GM12874 (cell line): ENCODE measurements around the gene ATF7.
A peak's percentile ranks its signal among the peaks of the same experiment; 100 is the strongest.

Source experiments
- TF ChIP-seq, protein P1 (sequence below): IDR thresholded peaks from 2 replicates; pipeline ENCODE4 v1.5.1; 2011; ENCODE audit warnings: low read depth, mild to moderate bottlenecking, control low read depth, low read length, moderate library complexity; ENCODE audit not compliant: insufficient read depth

The ATF7 gene

DNA sequence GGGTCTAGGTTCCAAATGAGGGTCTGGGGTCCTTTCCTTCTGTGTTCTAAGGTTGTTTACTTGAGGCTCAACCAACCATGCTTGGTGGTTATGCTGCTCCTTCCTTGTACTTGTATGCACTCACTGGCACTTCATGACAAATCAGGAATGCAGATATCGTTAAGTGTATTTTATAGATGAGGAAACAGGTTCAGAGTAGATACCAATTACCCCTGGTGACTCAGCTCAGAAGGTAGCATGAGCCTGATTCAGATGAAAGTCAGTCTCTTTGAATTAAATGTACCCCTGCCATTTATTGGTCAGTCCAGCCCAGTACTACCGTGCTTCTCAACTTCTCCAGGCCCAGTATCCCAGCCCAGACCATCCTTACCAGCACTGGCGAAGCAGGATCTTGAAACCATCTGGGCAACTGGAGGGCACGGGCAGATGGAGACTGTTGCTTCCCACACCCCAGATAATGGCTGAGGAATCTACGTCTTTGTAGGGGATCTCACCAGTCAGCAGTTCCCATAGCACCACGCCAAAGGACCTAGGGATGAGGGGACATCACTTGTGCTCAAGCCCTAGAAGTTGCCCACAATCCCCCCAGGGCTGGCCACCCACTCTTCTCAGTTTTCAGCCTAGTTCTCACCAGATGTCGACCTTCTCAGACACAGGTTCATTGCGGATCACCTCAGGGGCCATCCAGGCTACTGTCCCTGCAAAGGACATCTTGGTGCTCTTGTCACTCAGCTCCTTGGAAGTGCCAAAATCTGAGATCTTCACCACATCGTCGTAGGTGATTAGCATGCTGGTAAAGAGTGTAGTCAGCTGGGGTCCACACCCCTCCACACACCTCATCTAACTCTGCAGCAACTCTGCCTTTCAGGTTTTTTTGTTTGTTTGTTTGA is 141.3 kb downstream of the ATF7 start:
- TF ChIP-seq, protein P1, sequence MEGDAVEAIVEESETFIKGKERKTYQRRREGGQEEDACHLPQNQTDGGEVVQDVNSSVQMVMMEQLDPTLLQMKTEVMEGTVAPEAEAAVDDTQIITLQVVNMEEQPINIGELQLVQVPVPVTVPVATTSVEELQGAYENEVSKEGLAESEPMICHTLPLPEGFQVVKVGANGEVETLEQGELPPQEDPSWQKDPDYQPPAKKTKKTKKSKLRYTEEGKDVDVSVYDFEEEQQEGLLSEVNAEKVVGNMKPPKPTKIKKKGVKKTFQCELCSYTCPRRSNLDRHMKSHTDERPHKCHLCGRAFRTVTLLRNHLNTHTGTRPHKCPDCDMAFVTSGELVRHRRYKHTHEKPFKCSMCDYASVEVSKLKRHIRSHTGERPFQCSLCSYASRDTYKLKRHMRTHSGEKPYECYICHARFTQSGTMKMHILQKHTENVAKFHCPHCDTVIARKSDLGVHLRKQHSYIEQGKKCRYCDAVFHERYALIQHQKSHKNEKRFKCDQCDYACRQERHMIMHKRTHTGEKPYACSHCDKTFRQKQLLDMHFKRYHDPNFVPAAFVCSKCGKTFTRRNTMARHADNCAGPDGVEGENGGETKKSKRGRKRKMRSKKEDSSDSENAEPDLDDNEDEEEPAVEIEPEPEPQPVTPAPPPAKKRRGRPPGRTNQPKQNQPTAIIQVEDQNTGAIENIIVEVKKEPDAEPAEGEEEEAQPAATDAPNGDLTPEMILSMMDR = no peak

DNA sequence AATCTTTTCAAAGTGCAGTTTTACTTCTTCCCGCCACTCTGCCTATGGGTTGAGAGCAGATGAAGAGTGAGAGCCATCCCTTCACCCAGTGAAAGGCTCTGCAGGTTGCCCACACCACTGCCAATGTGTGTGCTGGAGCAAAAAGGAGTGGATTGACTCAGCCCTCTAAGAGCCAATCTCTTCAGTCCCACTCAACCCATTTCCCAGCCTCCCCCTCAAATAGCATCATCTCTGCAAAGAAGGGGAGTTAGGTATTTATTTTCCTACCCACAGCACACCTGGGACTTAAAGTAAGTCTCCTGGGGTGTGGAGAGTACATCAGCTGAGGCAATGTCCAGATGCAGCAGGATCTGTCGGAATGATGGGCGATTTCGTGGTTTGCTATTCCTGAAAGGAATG is 142.2 kb downstream of the ATF7 start:
- TF ChIP-seq, protein P1 = no peak

DNA sequence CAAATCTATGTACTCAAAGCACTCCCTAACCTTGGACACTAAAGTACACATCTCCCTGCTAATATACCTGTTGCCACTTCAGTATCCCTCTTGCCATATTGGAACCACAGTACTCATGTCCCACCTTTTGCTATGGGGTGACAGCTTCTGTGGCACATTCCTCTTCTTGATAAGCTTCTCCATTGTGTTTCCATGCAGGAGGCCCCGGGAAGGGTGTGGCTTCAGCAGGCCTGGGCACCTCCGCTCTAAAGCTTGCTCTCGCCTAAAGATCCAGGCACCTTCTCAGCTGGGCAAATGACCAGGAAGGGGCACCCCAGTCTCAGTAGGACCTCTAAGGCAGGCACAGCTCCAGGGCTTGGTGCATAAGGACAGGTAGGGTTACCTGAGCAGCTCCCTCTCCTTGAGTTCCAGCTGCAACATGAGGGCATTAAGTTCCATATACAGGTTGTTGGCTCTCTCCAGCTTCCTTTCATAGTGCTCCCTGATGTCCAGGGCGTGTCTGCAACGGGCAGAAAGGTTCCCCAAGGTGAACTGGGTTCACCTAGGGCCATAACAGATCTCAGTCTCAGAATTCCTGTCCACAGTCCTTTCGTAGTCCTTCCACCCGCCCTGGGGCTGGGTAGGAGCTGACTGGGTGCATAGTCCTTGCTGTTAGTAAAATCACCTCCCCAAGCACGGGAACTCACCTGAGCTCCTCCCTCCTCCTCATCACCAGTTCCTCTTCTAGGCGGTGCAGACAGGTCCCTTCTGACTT is 142.8 kb downstream of the ATF7 start:
- TF ChIP-seq, protein P1 = no peak

DNA sequence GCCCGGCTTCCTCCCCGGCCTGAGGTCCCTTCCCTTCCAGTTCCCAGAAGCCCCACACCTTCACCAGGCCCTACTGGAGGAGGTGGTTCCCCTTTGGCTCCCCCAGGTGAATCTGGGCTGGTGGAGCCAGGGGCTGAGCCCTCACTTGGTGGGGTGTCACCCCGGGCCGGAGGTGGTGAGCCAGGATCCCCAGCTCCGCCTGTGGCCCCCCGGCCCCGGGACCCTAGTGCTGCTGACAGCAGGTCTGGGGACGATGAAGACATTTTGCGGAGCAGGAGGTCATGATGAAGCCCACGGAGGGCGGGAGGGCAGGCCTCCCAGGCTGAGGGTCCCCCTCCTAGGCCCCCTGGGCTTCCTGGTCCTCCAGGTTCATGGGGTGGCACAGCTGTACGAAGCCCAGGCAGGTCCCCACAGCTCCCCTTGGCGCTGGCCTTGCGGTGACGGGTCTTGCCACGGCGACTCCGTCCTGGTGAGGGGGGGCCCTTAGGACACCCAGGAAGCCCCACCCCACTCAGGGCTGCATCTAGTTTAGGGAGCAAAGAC is 143.5 kb downstream of the ATF7 start:
- TF ChIP-seq, protein P1 = no peak

DNA sequence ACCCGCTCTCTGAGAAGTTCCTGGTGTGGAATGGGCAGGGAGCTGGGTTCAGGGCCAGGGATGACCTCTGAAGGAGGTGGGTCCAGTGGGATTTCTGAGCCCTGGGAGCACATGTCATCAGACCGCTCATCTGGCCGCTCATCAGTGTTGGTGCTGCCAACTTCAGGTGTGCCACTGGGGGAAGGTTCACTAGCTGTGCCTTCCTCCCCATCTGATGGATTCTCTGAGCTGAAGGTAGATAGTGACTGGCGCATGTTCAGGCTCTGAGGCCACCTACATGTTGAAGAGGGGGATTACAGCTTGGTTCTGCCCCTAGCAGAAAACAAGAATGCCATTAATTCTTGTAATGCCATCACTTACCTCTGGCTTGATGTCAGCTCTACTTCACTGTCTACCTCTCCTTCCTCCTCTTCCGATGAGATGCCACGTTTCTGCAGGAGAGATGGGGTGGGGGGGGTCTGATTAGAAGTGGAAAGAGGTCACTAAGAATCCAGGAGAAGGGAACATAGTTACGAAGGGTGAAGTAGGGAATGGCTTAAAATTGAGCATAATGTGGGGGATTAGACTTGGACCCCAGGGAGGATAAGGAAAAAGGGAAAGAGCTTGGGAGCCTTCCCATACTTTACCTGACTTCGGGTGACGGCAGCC is 144.1 kb downstream of the ATF7 start:
- TF ChIP-seq, protein P1 = peak; percentile 15; the same call in 1 of the 2 replicates

DNA sequence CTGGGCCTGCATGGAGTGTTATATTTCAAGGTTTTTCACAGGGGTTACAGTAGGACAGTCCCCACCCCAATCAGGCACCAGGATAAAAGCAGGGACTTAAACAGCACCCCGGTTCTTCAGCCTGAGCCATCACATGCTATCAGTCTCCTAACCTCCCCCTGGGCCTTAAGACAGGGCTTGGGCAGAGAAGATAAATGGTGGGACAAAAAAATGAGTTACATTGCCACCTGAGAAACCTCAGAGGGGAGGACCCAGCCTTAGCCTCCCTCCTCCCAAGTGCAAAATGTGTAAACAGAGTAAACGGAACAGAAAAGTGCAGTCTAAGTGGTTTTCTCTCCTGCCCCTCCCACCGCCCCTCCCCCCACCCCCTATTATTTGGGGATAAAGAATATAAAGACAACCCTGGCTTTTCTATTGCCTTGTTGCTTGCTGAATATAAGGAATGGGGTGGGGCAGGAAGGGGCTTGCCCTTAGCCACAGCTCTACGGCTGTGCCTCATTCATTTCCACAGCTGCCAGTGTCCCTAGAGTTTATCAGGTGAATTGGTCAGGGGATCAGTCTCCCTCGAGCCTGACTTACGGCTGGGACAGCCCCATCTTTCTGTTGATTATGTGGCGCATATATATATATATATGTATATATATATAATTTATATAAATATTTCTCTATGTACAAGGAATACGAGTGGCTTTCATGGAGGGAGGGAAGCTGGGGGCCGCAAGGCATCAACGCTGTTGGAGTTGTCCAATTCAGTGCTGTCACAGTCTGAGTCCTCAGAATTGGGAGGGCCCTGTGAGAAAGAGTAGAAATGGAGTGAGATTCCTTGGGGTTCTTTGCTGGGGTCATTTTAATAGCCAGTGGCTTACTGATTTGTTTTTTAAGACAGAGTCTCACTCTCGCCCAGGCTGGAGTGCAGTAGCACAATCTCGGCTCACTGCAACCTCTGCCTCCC is 145.4 kb downstream of the ATF7 start:
- TF ChIP-seq, protein P1 = no peak
